Measurements from ENCODE around the gene ARID2. TPM values are rescaled to one million over a fixed set of nuclear protein-coding genes. Genes with fewer than 3 reads are reported as not detected.
A peak's percentile ranks its signal among the peaks of the same experiment; 100 is the strongest.

Gene ARID2
- total RNA-seq, 1 donor, result 21.0 TPM

DNA sequence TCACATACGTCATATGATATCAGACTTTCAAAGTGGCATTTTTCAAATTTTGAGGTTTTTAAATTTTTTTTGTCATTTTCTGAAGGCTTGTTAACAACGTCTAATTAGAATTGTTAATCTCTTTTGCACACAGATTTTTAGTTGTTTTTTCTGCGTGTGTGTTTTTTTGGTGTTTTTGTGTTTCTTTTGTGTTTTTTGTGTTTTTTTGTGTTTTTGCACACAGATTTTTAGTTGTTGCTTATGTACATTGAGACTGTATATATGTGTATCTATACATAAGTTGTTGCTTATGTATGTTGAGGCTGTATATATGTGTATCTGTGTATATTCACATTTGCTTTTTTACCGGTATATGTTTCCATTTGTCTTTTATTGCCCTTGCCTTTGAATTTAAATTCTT, 30.8 kb downstream of the ARID2 start:
- Histone ChIP-seq H3K4me3 (ENCODE audit: insufficient read depth, low read length) (no peak overlapping the region), H3K36me3 (ENCODE audit: insufficient read depth, low read length) (no peaks in the 10 kb centered on the region), H3K79me2 (ENCODE audit: insufficient read depth, low read length) (peaks cover 44% of the 10 kb centered on the region), H3K27ac (ENCODE audit: low read depth, low read length) (no peak overlapping the region), H3K9me3 (ENCODE audit: low read depth, low read length) (no peaks in the 10 kb centered on the region), H3K4me1 (ENCODE audit: insufficient read depth, low read length) (no peaks in the 10 kb centered on the region), H2AFZ (ENCODE audit: low read length) (no peak overlapping the region), H3K27me3 (ENCODE audit: insufficient read depth, low read length) (no peaks in the 10 kb centered on the region), H4K20me1 (ENCODE audit: insufficient read depth, low read length) (peaks cover 9% of the 10 kb centered on the region), H3K4me2 (ENCODE audit: insufficient read depth, low read length) (no peak overlapping the region)
- no peak for DNase-seq (ENCODE audit: insufficient read length, low spot score, missing footprints)
- TF ChIP-seq, protein P1, sequence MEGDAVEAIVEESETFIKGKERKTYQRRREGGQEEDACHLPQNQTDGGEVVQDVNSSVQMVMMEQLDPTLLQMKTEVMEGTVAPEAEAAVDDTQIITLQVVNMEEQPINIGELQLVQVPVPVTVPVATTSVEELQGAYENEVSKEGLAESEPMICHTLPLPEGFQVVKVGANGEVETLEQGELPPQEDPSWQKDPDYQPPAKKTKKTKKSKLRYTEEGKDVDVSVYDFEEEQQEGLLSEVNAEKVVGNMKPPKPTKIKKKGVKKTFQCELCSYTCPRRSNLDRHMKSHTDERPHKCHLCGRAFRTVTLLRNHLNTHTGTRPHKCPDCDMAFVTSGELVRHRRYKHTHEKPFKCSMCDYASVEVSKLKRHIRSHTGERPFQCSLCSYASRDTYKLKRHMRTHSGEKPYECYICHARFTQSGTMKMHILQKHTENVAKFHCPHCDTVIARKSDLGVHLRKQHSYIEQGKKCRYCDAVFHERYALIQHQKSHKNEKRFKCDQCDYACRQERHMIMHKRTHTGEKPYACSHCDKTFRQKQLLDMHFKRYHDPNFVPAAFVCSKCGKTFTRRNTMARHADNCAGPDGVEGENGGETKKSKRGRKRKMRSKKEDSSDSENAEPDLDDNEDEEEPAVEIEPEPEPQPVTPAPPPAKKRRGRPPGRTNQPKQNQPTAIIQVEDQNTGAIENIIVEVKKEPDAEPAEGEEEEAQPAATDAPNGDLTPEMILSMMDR (IDR thresholded peaks at IDR 0.05; ENCODE audit: extremely low read depth, low read depth, low read length), result no peak

DNA sequence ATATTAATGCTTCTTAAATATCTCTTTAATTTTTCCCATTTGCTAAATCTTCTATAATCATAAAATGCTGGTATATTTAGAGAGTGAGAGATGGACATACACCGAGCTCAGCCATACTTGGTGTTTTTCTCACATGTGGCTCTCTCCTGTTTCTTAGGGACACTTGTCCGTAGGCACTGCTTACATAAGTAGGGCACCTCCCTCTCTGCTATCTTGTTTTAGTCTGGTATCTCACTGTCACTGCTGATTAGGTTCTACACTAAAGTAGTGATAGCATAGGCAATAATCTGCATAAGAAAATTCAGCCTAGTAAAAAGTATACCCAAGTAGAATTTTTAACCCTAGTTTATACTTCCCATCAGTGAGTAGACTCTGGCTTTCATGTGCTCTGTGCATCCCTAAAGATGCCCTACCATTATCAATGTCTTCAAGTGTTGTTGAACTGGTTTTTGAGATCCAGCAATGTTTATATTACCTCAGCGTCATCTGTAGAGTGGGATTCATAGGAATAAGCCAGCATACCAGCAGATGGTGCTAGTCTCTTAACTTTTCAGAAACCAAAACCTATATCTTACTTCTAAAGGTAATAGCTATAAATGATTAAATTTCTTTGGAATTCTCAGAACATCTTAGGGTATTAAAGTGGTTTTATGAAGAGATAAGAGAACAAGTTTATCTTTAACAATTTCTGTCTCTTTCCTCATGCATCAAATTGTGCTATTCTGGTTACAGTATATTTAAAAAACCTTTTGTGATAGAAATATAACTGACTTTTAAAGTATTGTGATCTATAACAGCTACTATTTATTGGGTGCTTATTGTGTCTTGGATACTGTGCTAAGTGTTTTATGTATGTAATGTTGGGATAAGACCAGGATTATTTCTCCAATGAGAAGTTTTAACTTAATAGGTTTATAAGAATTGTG, 32.9 kb downstream of the ARID2 start:
- Histone ChIP-seq H3K4me1 (ENCODE audit: insufficient read depth, low read length) (no peaks in the 10 kb centered on the region), H3K36me3 (ENCODE audit: insufficient read depth, low read length) (no peaks in the 10 kb centered on the region), H3K27ac (ENCODE audit: low read depth, low read length) (no peak overlapping the region), H3K79me2 (ENCODE audit: insufficient read depth, low read length) (peaks cover 41% of the 10 kb centered on the region), H3K9me3 (ENCODE audit: low read depth, low read length) (no peaks in the 10 kb centered on the region), H3K4me3 (ENCODE audit: insufficient read depth, low read length) (no peak overlapping the region), H2AFZ (ENCODE audit: low read length) (no peak overlapping the region), H3K27me3 (ENCODE audit: insufficient read depth, low read length) (no peaks in the 10 kb centered on the region), H4K20me1 (ENCODE audit: insufficient read depth, low read length) (peaks cover 9% of the 10 kb centered on the region), H3K4me2 (ENCODE audit: insufficient read depth, low read length) (peak overlapping the region; percentile 11)
- peak; percentile 26 for DNase-seq (ENCODE audit: insufficient read length, low spot score, missing footprints)
- TF ChIP-seq, protein P1 (IDR thresholded peaks at IDR 0.05; ENCODE audit: extremely low read depth, low read depth, low read length), result peak; percentile 77

DNA sequence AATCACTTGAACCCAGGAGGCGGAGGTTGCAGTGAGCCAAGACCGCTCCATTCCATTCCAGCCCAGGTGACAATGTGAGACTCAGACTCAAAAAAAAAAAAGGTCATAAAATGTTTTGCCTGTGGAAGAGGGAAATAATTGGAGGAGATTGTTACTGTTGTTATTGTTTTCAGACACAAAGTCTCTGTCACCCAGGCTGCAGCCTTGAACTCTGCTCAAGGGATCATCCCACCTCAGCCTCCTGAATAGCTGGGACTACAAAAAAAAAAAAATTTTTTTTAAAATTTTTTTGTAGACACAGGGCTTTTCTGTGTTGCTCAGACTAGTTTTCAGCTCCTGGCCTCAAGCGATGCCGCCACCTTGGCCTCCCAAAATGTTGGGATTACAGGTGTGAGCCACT, 33.9 kb downstream of the ARID2 start:
- Histone ChIP-seq H3K36me3 (ENCODE audit: insufficient read depth, low read length) (no peaks in the 10 kb centered on the region), H4K20me1 (ENCODE audit: insufficient read depth, low read length) (peaks cover 11% of the 10 kb centered on the region), H3K27ac (ENCODE audit: low read depth, low read length) (no peak overlapping the region), H3K4me2 (ENCODE audit: insufficient read depth, low read length) (no peak overlapping the region), H3K4me1 (ENCODE audit: insufficient read depth, low read length) (no peaks in the 10 kb centered on the region), H3K9me3 (ENCODE audit: low read depth, low read length) (no peaks in the 10 kb centered on the region), H3K27me3 (ENCODE audit: insufficient read depth, low read length) (no peaks in the 10 kb centered on the region), H2AFZ (ENCODE audit: low read length) (no peak overlapping the region), H3K4me3 (ENCODE audit: insufficient read depth, low read length) (no peak overlapping the region), H3K79me2 (ENCODE audit: insufficient read depth, low read length) (peaks cover 37% of the 10 kb centered on the region)
- DNase-seq (ENCODE audit: insufficient read length, low spot score, missing footprints), result no peak
- TF ChIP-seq, protein P1 (IDR thresholded peaks at IDR 0.05; ENCODE audit: extremely low read depth, low read depth, low read length), result no peak

DNA sequence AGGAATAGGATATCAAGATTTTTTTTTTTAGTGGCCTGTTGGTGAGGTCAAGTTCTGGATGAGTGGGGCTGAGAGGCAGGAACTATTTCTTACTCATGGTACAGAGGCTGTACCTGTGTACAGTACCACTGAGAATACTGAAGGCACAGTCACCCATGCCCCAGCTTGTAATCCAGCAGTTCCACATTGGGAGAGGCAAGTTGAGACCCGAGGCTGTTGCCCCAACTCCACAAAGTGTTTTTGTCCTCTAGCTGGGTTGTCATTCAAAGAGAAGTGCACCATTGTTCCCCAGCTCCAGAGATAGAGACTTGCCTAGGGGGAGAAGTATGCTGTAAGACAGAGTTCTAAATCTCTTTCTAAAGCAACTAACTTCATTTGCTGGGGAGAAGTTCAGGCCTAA, 38.7 kb downstream of the ARID2 start:
- no peak overlapping the region for H3K4me3 ChIP-seq (ENCODE audit: insufficient read depth, low read length)
- no peak overlapping the region for H3K27ac ChIP-seq (ENCODE audit: low read depth, low read length)
- no peak overlapping the region for H3K4me2 ChIP-seq (ENCODE audit: insufficient read depth, low read length)
- H4K20me1 ChIP-seq (ENCODE audit: insufficient read depth, low read length), result peaks cover 8% of the 10 kb centered on the region
- TF ChIP-seq, protein P1 (IDR thresholded peaks at IDR 0.05; ENCODE audit: extremely low read depth, low read depth, low read length), result no peak
- no peak overlapping the region for H2AFZ ChIP-seq (ENCODE audit: low read length)
- H3K9me3 ChIP-seq (ENCODE audit: low read depth, low read length), result no peaks in the 10 kb centered on the region
- no peaks in the 10 kb centered on the region for H3K4me1 ChIP-seq (ENCODE audit: insufficient read depth, low read length)
- no peaks in the 10 kb centered on the region for H3K27me3 ChIP-seq (ENCODE audit: insufficient read depth, low read length)
- no peak for DNase-seq (ENCODE audit: insufficient read length, low spot score, missing footprints)
- H3K79me2 ChIP-seq (ENCODE audit: insufficient read depth, low read length), result peaks cover 22% of the 10 kb centered on the region
- no peaks in the 10 kb centered on the region for H3K36me3 ChIP-seq (ENCODE audit: insufficient read depth, low read length)
